Measurements from ENCODE around the gene NPTXR. TPM values are rescaled to one million over a fixed set of nuclear protein-coding genes. Genes with fewer than 3 reads are reported as not detected.

NPTXR gene
- total and polyA plus RNA-seq, 10 of the 15 experiments (the other 5 are each of a cell fraction or from before 2014, with no cell fraction given) = 0.02 to 0.38 (median 0.07) TPM; not detected in 2

GRCh38 chr22:38820020-38820419 lies 23.8 kb downstream of the NPTXR start:
- Histone ChIP-seq H2AFZ (ENCODE audit: control insufficient read depth, low read depth, low read length) (no peak overlapping the region), H3K79me2 (ENCODE audit: control insufficient read depth, insufficient read depth, low read length) (no peaks in the 10 kb centered on the region), H3K27ac (ENCODE audit: control insufficient read depth, insufficient read depth) (no peak overlapping the region), H3K9me3 (replicated peaks; ENCODE audit: control insufficient read depth, insufficient read depth, low read length) (no peaks in the 10 kb centered on the region), H3K4me1 (ENCODE audit: control insufficient read depth, insufficient read depth, low read length) (no peaks in the 10 kb centered on the region), H3K4me3 (no peak overlapping the region), H3K9ac (ENCODE audit: control insufficient read depth, insufficient read depth, low read length) (no peak overlapping the region), H4K20me1 (ENCODE audit: control insufficient read depth, insufficient read depth) (no peaks in the 10 kb centered on the region), H3K36me3 (ENCODE audit: control insufficient read depth in 2 of 2, insufficient read depth in 2 of 2, low read length in 1 of 2) (no peaks in the 10 kb centered on the region), H3K4me2 (ENCODE audit: control insufficient read depth, insufficient read depth) (no peak overlapping the region), H3K27me3 (replicated peaks in 1 of 2; ENCODE audit: control insufficient read depth in 2 of 2, insufficient read depth in 2 of 2, low read length in 1 of 2) (peaks cover 0 to 2% of the 10 kb centered on the region in 2 experiments)
- FAIRE-seq (no peak), DNase-seq (ENCODE audit: low read depth, low spot score) (no peak), ATAC-seq (no peak)
- POLR2A ChIA-PET = no interaction called here
- in situ Hi-C loops (cut with MboI) = no loop called here
- CTCF ChIA-PET = no interaction called here
- 19% methylated on average over 8 of the region's 8 CpGs for WGBS (ENCODE audit: insufficient coverage, insufficient replicate concordance, low lambda C conversion rate, missing lambda C conversion rate)
- SMC1A ChIA-PET (ENCODE audit: uncharacterized antibody, unreplicated experiment) = no interaction called here
- BruUV-seq (replicated peaks) = no TSS peak
- intact Hi-C loops (cut with micrococcal nuclease; ENCODE audit: unreplicated experiment) = no loop called here
- RAD21 ChIA-PET (ENCODE audit: unreplicated experiment) = no interaction called here
- TF ChIP-seq NFYB (IDR thresholded peaks at IDR 0.05; ENCODE audit: insufficient read depth, low read depth, low read length) (no peak), CUX1 (IDR thresholded peaks at IDR 0.05; ENCODE audit: insufficient replicate concordance, low read depth, low read length) (no peak), TCF7 (IDR thresholded peaks at IDR 0.05; ENCODE audit: borderline replicate concordance) (no peak), RUNX3 (IDR thresholded peaks at IDR 0.05; ENCODE audit: low read length) (no peak), SMARCA5 (IDR thresholded peaks at IDR 0.05) (no peak), ZNF207 (IDR thresholded peaks at IDR 0.05; ENCODE audit: borderline replicate concordance) (no peak), CREB1 (IDR thresholded peaks at IDR 0.05; ENCODE audit: low read depth) (no peak), JUNB (IDR thresholded peaks at IDR 0.05) (no peak), TCF3 (IDR thresholded peaks at IDR 0.05; ENCODE audit: borderline replicate concordance, insufficient read depth, low read depth, low read length) (no peak), ZBTB4 (CRISPR knock-in tag; IDR thresholded peaks at IDR 0.05) (no peak), POLR2AphosphoS2 (IDR thresholded peaks at IDR 0.05; ENCODE audit: low read depth, low read length) (no peak), CREM (IDR thresholded peaks at IDR 0.05; ENCODE audit: low read depth) (no peak), ZSCAN29 (IDR thresholded peaks at IDR 0.05) (no peak), LARP7 (IDR thresholded peaks at IDR 0.05) (no peak), POLR2AphosphoS5 (IDR thresholded peaks at IDR 0.05; ENCODE audit: low read length) (no peak), BHLHE40 (IDR thresholded peaks at IDR 0.05; ENCODE audit: borderline replicate concordance in 1 of 2, low read depth in 2 of 2, low read length in 1 of 2) (no peak)

Measured in GM12878 (cell line).